B cell (primary cell): ENCODE measurements around the gene PREX1. TPM values are rescaled to one million over a fixed set of nuclear protein-coding genes. Genes with fewer than 3 reads are reported as not detected.
A peak's percentile ranks its signal among the peaks of the same experiment; 100 is the strongest.

Source experiments
- ATAC-seq: fragments of 200-7000 bp; cut with Tn5 transposase; one replicate; pipeline ENCODE4 v1.10.0; 2021; ENCODE audit warnings: low read depth, mild to moderate bottlenecking, moderate number of reproducible peaks, moderate library complexity
- CTCF ChIA-PET: fragments of 350-600 bp; sonication (Branson Sonifier 250); formaldehyde crosslinking; loops from one replicate; lab custom pipeline; 2021; ENCODE audit warnings: antibody characterized with exemption, inconsistent platforms; lab: Charles Lee
- POLR2A ChIA-PET: fragments of 350-600 bp; sonication (Branson Sonifier 250); formaldehyde crosslinking; loops from one replicate; lab custom pipeline; 2021; ENCODE audit warnings: antibody characterized with exemption; lab: Charles Lee
- DNase-seq: peaks from one replicate; pipeline ENCODE4 v3.0.0; 2013
- H2AFZ ChIP-seq: 2 replicates; pipeline ENCODE4 v1.6.1; 2012; ENCODE audit warnings: mild to moderate bottlenecking, low read depth, low read length; ENCODE audit not compliant: insufficient read depth, poor library complexity, severe bottlenecking
- H3K27ac ChIP-seq, 2 donors: 1 replicate in 1 of 2; 2 replicates in 1 of 2; pipeline ENCODE4 v1.5.1; 2012 to 2013; ENCODE audit warnings: low read length in 2 of 2, mild to moderate bottlenecking in 2 of 2, moderate library complexity in 1 of 2
- H3K27me3 ChIP-seq, 4 experiments: fragments of 200-600 bp in 1 of 4; sonication (generic) in 1 of 4; replicated peaks in 1 of 4; 1 replicate in 2 of 4; 2 replicates in 2 of 4; pipeline versions ENCODE4 v1.6.1 to v1.7.0; 2013 to 2016; ENCODE audit warnings: low read length in 3 of 4, mild to moderate bottlenecking in 2 of 4, mixed read lengths in 1 of 4, moderate library complexity in 1 of 4; ENCODE audit not compliant: insufficient read depth in 4 of 4, control insufficient read depth in 3 of 4; ENCODE audit errors: control extremely low read depth in 1 of 4
- H3K36me3 ChIP-seq, 2 experiments: replicated peaks in 1 of 2; 1 replicate in 1 of 2; 2 replicates in 1 of 2; pipeline versions ENCODE4 v1.6.1 to v1.7.1; 2013; ENCODE audit warnings: low read length in 1 of 2; ENCODE audit not compliant: insufficient read depth in 2 of 2, control insufficient read depth in 1 of 2; ENCODE audit errors: control extremely low read depth in 1 of 2, extremely low read depth in 1 of 2
- H3K4me1 ChIP-seq, 2 donors: fragments of 200-600 bp in 1 of 2; sonication (generic) in 1 of 2; 1 replicate in 1 of 2; 2 replicates in 1 of 2; pipeline versions ENCODE4 v1.5.1 to v1.6.1; 2013 to 2017; ENCODE audit warnings: low read length in 2 of 2; ENCODE audit not compliant: control insufficient read depth in 2 of 2, insufficient read depth in 2 of 2
- H3K4me2 ChIP-seq: replicated peaks from 2 replicates; pipeline ENCODE3; 2012; ENCODE audit warnings: mild to moderate bottlenecking, low read depth, low read length; ENCODE audit not compliant: poor library complexity, severe bottlenecking
- H3K4me3 ChIP-seq, 5 experiments: fragments of 200-600 bp in 1 of 5; sonication (generic) in 1 of 5; 1 replicate in 3 of 5; 2 replicates in 2 of 5; pipeline versions ENCODE4 v1.5.1 to v1.7.0; 2011 to 2016; ENCODE audit warnings: low read length in 4 of 5, mild to moderate bottlenecking in 4 of 5, low read depth in 2 of 5, control low read depth in 1 of 5, moderate library complexity in 1 of 5; ENCODE audit not compliant: insufficient read depth in 1 of 5; ENCODE audit errors: control extremely low read depth in 1 of 5, extremely low read depth in 1 of 5
- H3K79me2 ChIP-seq: fragments of 200-600 bp; sonication (generic); one replicate; pipeline ENCODE4 v1.6.0; 2016; ENCODE audit warnings: low read length; ENCODE audit not compliant: control insufficient read depth, insufficient read depth
- H3K9ac ChIP-seq: fragments of 200-600 bp; sonication (generic); 2 replicates; pipeline ENCODE4 v1.6.1; 2017; ENCODE audit warnings: mild to moderate bottlenecking, low read length, moderate library complexity
- H3K9me3 ChIP-seq, 3 donors: one replicate each; pipeline versions ENCODE4 v1.6.1 to v1.7.1; 2013; ENCODE audit warnings: low read length in 2 of 3; ENCODE audit not compliant: control insufficient read depth in 2 of 3, insufficient read depth in 1 of 3; ENCODE audit errors: control extremely low read depth in 1 of 3
- H4K20me1 ChIP-seq: 2 replicates; pipeline ENCODE4 v1.6.0; 2012; ENCODE audit warnings: mild to moderate bottlenecking, low read length; ENCODE audit not compliant: insufficient read depth, control insufficient read depth, poor library complexity, severe bottlenecking
- H3K27ac Mint-ChIP-seq: one replicate; pipeline ENCODE4 v1.8.0; 2021; ENCODE audit warnings: mixed read lengths
- H3K27me3 Mint-ChIP-seq: one replicate; pipeline ENCODE4 v1.8.0; 2021; ENCODE audit warnings: mixed read lengths
- H3K4me1 Mint-ChIP-seq: one replicate; pipeline ENCODE4 v1.8.0; 2021; ENCODE audit warnings: mixed read lengths
- H3K4me3 Mint-ChIP-seq: one replicate; pipeline ENCODE4 v1.8.0; 2021; ENCODE audit warnings: mixed read lengths
- H3K9me3 Mint-ChIP-seq: one replicate; pipeline ENCODE4 v1.8.0; 2022; ENCODE audit warnings: mixed read lengths; ENCODE audit not compliant: insufficient read depth
- EZH2 ChIP-seq: IDR thresholded peaks from 2 replicates; pipeline ENCODE4 v1.6.1; 2012; ENCODE audit warnings: borderline replicate concordance, low read depth, mild to moderate bottlenecking, moderate library complexity, low read length; ENCODE audit not compliant: insufficient read depth, poor library complexity, severe bottlenecking
- WGBS: methylation state at CpG from one replicate; pipeline ENCODE4 v1.1.5; 2013; ENCODE audit warnings: missing lambda C conversion rate; ENCODE audit not compliant: insufficient coverage; 5-methylcytosine and 5-hydroxymethylcytosine counted together
- intact Hi-C: fragments of 100-400 bp; cut with micrococcal nuclease; formaldehyde crosslinking; loops from one replicate; pipeline ENCODE4 v1.10.0; 2022
- polyA plus RNA-seq: library from polyadenylated mRNA; depleted of rRNA; stranded (reverse); fragments of >200 nt; gene quantifications from 2 replicates; pipeline ENCODE4 v1.2.3, GENCODE V29; 2012
- total RNA-seq, 2 donors: library from RNA; stranded (reverse); fragments of 120-200 nt in 1 of 2; gene quantifications; 1 replicate in 1 of 2; 2 replicates in 1 of 2; pipeline versions ENCODE4 v1.2.3 to v1.2.4, GENCODE V29; 2013 to 2022
- TF ChIP-seq, protein P1 (sequence below): fragments of 200-600 bp; IDR thresholded peaks from one replicate; pipeline ENCODE4 v1.8.0; 2022; ENCODE audit warnings: antibody characterized with exemption, mild to moderate bottlenecking

PREX1 gene
- total and polyA plus RNA-seq, 2 donors (not counting 1 experiment from before 2014, with no cell fraction given) = 79.1 to 99.4 TPM

DNA sequence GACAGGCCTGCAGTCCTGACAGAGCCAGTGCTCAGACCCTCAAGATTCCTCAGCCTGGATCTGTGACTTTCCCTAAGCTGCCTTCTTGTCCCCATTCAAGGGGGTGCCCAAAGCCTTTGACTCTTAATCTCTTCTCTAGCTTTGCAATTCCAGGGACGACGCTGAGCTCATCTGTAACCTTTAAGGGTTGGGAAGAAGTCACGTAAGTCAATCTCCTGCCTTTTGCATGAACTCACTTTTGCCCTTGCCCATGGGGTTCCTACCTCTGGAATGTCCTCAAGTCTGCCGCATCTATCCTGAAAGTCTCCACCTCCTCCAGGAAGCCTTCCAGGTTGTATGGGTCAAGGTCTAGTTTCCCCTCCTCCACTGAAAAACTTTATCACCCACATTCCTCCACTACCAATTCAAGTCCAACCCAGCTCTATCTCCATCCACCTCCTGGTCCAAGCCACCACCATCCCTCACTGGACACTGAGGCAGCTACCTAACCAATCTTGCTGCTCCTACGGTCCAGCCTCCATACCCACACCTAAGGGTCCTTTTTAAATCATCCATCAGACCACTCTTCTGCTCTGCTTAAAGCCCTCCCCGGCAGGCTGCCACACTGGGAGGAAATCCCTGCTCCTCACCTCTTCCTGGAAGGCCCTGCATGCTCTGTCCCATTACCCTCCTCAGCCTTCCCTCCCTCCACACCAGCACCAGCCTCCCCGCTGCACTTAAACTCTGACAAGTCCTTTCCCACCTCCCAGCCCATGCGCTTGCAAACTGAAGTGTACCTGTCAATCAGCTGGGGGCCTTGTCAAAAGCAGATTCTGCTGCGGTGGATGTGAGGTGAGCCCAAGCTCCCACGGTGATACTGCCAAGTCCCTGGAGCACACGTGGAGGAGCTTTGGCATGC is 29.7 kb downstream of the PREX1 start:
- no peak overlapping the region for H3K9ac ChIP-seq
- Mint-ChIP-seq H3K9me3 (no peaks in the 10 kb centered on the region), H3K4me3 (peak overlapping the region; percentile 32), H3K4me1 (peaks cover 78% of the 10 kb centered on the region), H3K27ac (peak overlapping the region; percentile 82), H3K27me3 (no peaks in the 10 kb centered on the region)
- H4K20me1 ChIP-seq = peaks cover 96% of the 10 kb centered on the region
- TF ChIP-seq, protein P1, sequence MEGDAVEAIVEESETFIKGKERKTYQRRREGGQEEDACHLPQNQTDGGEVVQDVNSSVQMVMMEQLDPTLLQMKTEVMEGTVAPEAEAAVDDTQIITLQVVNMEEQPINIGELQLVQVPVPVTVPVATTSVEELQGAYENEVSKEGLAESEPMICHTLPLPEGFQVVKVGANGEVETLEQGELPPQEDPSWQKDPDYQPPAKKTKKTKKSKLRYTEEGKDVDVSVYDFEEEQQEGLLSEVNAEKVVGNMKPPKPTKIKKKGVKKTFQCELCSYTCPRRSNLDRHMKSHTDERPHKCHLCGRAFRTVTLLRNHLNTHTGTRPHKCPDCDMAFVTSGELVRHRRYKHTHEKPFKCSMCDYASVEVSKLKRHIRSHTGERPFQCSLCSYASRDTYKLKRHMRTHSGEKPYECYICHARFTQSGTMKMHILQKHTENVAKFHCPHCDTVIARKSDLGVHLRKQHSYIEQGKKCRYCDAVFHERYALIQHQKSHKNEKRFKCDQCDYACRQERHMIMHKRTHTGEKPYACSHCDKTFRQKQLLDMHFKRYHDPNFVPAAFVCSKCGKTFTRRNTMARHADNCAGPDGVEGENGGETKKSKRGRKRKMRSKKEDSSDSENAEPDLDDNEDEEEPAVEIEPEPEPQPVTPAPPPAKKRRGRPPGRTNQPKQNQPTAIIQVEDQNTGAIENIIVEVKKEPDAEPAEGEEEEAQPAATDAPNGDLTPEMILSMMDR = no peak
- TF ChIP-seq EZH2 = no peak
- H3K4me3 ChIP-seq = no peak overlapping the region
- no peak for ATAC-seq
- peak overlapping the region; percentile 4 for H3K4me2 ChIP-seq
- peaks cover 87% of the 10 kb centered on the region for H3K79me2 ChIP-seq
- peaks cover 35 to 61% of the 10 kb centered on the region in 2 donors for H3K4me1 ChIP-seq
- peaks cover 0 to 5% (median 0%) of the 10 kb centered on the region in 3 donors for H3K9me3 ChIP-seq
- no peaks in the 10 kb centered on the region for H3K27me3 ChIP-seq
- ChIA-PET POLR2A (interaction anchor here (0.6 to 1.5 kb wide), 4 partner anchors 10 to 30 kb away, joined by 3 to 10 read pairs (median 4); partner anchors contain the start of gene PREX1), CTCF (interaction anchor here (0.6 to 2.1 kb wide), 6 partner anchors 10 to 141 kb away, joined by 3 to 13 read pairs (median 4); no protein-coding TSS in a partner anchor)
- intact Hi-C loops = no loop called here
- 82% methylated on average over 9 of the region's 11 CpGs for whole genome bisulfite sequencing
- H3K27ac ChIP-seq = no peak overlapping the region
- no peak for DNase-seq
- no peak overlapping the region for H2AFZ ChIP-seq
- peaks cover 0 to 6% of the 10 kb centered on the region in 2 experiments for H3K36me3 ChIP-seq
